Breast epithelium (tissue), 3 donors: ENCODE data around the gene FAM20C.

ENCODE experiments used
- CTCF ChIP-seq, 3 donors: fragments of 450-650 bp; IDR thresholded peaks; one replicate each; pipeline ENCODE4 v1.5.1; 2016 to 2017; ENCODE audit warnings: antibody characterized with exemption in 3 of 3, mild to moderate bottlenecking in 3 of 3, moderate library complexity in 3 of 3
- POLR2A ChIP-seq: fragments of 450-650 bp; IDR thresholded peaks from one replicate; pipeline ENCODE4 v1.6.1; 2016; ENCODE audit warnings: antibody characterized with exemption, mild to moderate bottlenecking, moderate library complexity

DNA sequence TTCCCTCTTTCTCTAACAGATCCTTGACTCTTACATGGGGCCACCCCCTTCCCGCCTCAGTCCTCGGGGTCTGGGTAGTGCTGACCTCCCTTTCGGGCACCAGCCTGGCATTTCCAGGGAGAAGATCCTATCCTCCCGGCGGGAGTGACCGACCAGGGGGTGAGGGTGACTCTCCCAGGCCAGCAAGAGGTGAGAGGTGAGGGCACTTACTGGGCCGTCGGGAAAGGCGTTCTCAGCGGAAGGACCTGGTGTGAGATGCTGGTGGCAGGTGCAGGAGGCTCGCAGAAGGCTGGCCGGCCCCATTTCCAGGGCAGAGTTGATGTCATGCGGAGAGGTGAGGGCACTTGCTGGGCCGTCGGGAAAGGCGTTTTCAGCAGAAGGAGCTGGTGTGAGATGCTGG lies 93.4 kb downstream of the FAM20C start:
- no peak for TF ChIP-seq CTCF (IDR thresholded peaks at IDR 0.05)
- TF ChIP-seq POLR2A = no peak
